GM21825 (cell line): ENCODE results near the gene GRIA4.

ENCODE experiments used
- ATAC-seq: cut with Tn5 transposase; IDR thresholded peaks from one replicate; pipeline ENCODE4 v1.9.1; 2021; ENCODE audit warnings: mild to moderate bottlenecking, moderate library complexity; ENCODE audit not compliant: unreplicated experiment

Gene GRIA4

DNA sequence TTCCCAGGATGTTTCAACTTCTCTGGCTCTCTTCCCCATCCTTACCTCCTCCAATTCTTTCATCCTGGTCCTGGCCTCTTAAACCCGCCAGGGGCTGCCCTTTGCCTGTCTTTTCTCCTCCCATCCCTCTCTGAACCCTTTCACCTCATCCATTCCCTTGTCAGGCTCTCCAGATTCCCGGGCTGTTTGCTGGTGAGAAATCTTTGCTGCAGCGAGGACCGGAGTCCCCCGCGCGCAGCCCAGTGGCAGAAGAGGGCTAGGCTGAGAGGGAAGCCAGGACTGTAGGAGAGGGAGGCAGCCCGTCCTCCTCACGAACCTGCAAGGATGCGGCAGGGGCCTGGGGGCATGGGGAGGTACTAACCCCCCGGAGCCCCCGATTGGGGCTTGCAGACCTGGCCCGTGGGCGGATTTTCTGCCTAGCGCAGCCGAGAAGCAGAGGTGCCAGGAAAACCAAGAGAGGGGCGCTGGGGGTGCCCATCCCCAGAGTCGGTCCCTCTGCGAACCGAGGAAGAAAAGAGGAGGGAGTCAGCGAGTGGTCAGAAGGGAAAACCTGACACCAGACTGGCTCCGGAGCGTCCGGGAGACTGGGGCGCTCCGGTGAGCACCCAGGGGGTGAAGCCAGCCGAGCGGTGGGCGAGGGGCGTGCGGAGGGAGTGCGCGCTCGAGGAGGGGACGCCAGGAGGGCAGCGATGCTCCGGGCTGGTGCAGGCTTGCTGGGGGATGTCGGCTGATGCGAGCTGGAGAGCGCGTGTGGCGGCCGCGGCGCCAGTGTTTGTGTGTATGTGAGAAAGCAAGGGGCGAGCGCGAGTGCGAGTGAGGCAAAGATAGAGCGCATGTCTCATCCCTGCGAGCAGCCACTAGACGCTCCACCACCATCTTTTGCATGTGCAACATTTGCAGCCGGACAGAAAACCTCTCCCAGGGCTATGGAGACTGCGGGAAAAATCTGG lies at the start of gene GRIA4:
TSS of gene GRIA4 (plus strand) at position 242 of the 950 bp plus-strand sequence. CDS start 925 bp downstream, outside the sequence.
- no peak for ATAC-seq

- no peak for ATAC-seq
Measured at GRCh38 chr11:105573091-105573490, 36.8 kb upstream of the GRIA4 start.

GRCh38 chr11:105574974-105575373 lies 34.9 kb upstream of the GRIA4 start:
- ATAC-seq = no peak

DNA sequence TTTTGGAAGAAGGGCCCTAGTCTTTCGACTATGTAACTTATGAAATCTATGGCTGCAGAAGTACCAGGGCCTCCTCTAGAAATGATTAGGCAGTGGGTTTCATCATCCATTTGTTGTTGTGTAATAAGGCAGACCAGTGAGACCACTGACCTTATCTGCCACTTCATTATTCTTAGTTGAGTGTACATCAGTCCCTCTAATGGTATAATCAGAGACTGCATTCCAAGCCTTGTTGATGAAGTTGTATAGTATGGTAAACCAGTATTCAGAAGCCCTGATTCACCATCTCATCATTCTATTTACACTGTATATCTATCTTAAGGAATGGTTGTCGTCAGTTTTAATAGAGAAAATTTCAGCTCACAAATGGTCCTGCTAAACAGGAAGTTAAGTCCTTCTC lies 32.2 kb upstream of the GRIA4 start:
- ATAC-seq = no peak

DNA sequence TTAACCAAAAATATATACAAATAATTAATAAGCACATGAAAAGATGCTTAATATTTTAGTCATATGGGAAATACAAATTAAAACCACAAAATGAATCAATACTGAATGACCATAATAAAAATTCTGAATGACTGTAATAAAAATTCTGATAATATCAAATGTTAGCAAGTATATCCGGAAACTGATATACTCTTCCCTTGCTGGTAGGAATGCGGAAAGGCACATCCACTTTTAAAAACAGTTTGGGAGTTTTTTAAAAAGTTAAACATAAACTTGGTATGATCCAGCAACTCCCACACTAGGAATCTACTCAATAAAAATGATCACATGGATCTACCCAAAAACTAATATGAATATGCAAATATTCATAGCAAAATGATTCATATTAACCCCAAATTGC lies 30.8 kb upstream of the GRIA4 start:
- no peak for ATAC-seq

- no peak for ATAC-seq
Measured at GRCh38 chr11:105582497-105582896, 27.4 kb upstream of the GRIA4 start.

DNA sequence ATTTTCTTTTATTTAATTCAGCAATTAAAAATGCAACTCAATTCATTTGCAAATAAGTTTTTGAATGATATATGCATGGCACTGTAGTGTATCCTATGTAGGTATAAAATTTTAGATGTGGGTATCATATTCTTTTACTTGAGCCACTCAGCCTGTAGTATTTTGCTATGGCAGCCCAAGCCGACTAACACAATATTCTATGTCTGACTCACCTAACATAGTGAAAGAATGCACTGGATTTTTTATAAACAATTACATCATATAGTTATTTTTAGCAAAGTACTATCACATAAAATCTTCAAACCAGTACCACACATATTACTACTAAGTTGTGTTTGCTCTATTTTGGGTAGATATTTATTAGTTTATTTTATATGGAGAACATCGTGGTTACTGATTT lies 21.9 kb upstream of the GRIA4 start:
- ATAC-seq = no peak

DNA sequence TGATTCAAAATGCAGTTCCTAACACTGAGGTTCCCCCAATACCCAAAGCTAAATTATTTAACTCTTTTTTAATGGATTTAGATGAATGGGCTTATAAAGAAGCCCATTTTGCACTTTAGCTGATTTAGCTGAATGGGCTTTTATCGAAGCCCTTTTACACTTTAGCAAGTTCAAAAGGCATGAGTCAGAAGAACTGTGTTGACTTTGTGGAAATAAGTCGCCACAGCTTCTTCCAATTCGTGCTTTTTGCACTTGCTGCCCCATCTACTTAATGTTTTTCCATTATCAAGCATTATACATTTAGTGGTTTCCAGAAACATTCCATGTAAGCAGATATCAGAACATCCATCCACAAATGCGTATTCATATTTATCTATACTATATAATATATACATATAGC lies 20.5 kb upstream of the GRIA4 start:
- no peak for ATAC-seq

- ATAC-seq = no peak
Measured at GRCh38 chr11:105592035-105592434, 17.8 kb upstream of the GRIA4 start.

GRCh38 chr11:105598371-105598770 lies 11.5 kb upstream of the GRIA4 start:
- ATAC-seq = no peak

DNA sequence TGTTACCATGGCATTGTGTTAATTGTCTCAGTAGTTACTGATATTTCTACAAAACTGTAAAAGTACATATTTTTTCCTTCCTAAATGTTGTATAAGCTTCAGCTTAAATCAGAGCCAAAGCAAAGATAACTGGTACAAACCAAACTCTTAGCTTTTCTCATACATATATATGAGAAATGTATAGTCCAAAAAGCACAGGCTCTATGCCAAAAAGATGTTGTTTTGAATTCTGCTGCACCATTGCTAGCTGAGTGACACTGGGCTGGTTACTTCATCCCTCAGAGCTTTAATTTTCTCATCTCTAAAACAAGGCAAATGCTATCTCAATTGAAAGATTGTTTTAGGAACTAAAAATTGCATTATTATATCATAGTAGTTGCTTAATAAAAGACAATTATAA lies 6.7 kb upstream of the GRIA4 start:
- ATAC-seq = no peak

- no peak for ATAC-seq
Measured at GRCh38 chr11:105609341-105609781, 512 bp upstream of the GRIA4 start.

DNA sequence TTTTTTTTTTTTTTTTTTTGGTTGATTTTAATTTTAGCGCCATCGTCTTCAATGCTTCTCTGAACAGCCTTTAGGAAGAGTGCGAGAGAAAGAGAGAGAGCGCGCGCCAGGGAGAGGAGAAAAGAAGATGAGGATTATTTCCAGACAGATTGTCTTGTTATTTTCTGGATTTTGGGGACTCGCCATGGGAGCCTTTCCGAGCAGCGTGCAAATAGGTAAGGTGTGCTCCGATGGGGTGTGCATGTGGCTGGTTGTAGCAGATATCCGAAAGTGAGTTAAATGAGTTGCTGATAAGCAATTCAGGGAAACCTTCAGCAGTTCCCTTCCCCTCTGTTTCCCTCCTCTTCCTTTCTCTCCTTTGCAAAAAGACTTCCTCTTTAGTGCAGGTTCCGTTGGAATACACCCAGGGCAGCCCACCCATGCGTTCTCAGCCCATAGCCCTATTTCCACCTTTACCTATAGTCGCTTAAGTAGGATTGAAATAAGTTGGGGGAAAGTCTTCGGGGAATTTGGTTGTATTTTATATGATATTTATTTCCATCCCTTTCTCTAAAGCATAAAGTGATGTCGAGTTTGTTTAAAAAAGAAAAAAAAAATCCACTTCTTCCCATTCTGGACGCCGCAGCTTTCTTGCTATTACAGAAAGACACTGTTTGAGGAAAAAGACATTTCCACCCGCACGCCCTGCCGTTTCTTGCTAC lies 1.1 kb downstream of the GRIA4 start:
- no peak for ATAC-seq

- no peak for ATAC-seq
Measured at GRCh38 chr11:105611572-105612441, 1.9 kb downstream of the GRIA4 start.

- ATAC-seq = no peak
Measured at GRCh38 chr11:105612771-105613170, 2.9 kb downstream of the GRIA4 start.

GRCh38 chr11:105613183-105613582 lies 3.3 kb downstream of the GRIA4 start:
- ATAC-seq = no peak

- ATAC-seq = no peak
Measured at GRCh38 chr11:105618343-105618955, 8.6 kb downstream of the GRIA4 start.

DNA sequence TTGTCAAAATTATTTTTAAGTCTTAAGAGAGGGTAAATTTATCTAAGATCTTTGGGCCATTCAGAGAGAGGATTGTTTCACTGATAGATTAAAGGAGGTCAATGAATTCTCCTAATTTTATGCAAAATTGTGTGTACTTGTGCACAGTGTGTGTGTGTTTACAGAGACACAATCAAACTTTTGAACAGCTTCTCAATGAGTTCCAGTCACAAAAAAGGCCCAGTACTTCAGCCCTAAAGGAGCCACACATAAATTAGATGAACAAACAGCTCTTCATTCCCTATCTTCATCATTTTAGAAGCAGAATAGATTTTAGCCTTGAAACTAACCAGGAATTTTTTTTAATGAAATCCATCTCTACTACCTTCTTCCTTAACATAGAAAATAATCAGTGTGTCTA lies 9.7 kb downstream of the GRIA4 start:
- no peak for ATAC-seq

DNA sequence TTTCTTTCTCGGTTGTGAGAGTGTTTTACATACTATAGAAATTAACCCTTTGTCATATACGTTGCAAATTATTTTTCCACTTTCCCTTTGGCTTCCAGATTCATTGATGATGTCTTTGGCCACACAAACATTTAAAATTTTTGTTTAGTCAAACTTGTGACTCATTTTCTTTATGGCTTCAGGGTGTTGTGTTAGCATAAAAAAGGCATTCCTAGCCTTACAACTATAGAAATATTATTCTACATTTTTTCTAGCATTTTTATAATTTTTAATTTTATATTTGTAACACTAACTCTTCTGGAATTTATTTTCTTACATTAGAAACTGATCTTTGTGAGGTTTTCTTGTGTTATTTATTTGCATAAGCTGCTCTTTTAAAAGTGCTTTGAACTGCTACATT lies 12.1 kb downstream of the GRIA4 start:
- no peak for ATAC-seq

- ATAC-seq = no peak
Measured at GRCh38 chr11:105632316-105632715, 22.4 kb downstream of the GRIA4 start.

- no peak for ATAC-seq
Measured at GRCh38 chr11:105635466-105635865, 25.6 kb downstream of the GRIA4 start.
